KMS-11 (cell line): Measurements from ENCODE around the gene GTF2A1.

Experiments
- H2AFZ ChIP-seq: fragments of 200-600 bp; sonication (generic); 2 replicates; pipeline ENCODE4 v1.6.1; 2016; ENCODE audit warnings: antibody characterized with exemption, mixed run types, low read depth
- H3K27ac ChIP-seq: fragments of 200-600 bp; sonication (generic); 2 replicates; pipeline ENCODE4 v1.6.1; 2016; ENCODE audit warnings: mild to moderate bottlenecking, mixed run types
- H3K27me3 ChIP-seq: fragments of 200-600 bp; sonication (generic); 2 replicates; pipeline ENCODE4 v1.6.1; 2017; ENCODE audit warnings: mild to moderate bottlenecking, low read depth, mixed run types, moderate library complexity; ENCODE audit not compliant: insufficient read depth
- H3K36me3 ChIP-seq: fragments of 200-600 bp; sonication (generic); 2 replicates; pipeline ENCODE4 v1.6.1; 2017; ENCODE audit warnings: mild to moderate bottlenecking, mixed run types; ENCODE audit not compliant: insufficient read depth
- H3K4me1 ChIP-seq: fragments of 200-600 bp; sonication (generic); 2 replicates; pipeline ENCODE4 v1.6.1; 2016; ENCODE audit warnings: mild to moderate bottlenecking, low read depth, mixed run types; ENCODE audit not compliant: poor library complexity, severe bottlenecking
- H3K4me2 ChIP-seq: fragments of 200-600 bp; sonication (generic); 2 replicates; pipeline ENCODE4 v1.7.0; 2016; ENCODE audit warnings: mild to moderate bottlenecking, mixed run types
- H3K4me3 ChIP-seq: fragments of 200-600 bp; sonication (generic); IDR thresholded peaks from 2 replicates; pipeline ENCODE4 v1.6.1; 2017; ENCODE audit warnings: low read depth, low read length, mixed read lengths; ENCODE audit not compliant: insufficient read depth
- H3K79me2 ChIP-seq: fragments of 200-600 bp; sonication (generic); 2 replicates; pipeline ENCODE4 v1.6.1; 2016; ENCODE audit warnings: low read depth, mixed run types; ENCODE audit not compliant: insufficient read depth
- H3K9ac ChIP-seq: fragments of 200-600 bp; sonication (generic); 2 replicates; pipeline ENCODE4 v1.6.1; 2016; ENCODE audit warnings: mild to moderate bottlenecking, mixed run types
- H4K20me1 ChIP-seq: fragments of 200-600 bp; sonication (generic); 2 replicates; pipeline ENCODE4 v1.6.1; 2016; ENCODE audit warnings: mild to moderate bottlenecking, mixed run types; ENCODE audit not compliant: insufficient read depth
- TF ChIP-seq, protein P1 (sequence below): fragments of 200-600 bp; sonication (generic); conservative IDR thresholded peaks from 2 replicates; pipeline ENCODE4 v1.6.1; 2017; ENCODE audit warnings: low read depth, mild to moderate bottlenecking, antibody characterized with exemption, low read length, moderate library complexity, mixed read lengths

Gene GTF2A1

DNA sequence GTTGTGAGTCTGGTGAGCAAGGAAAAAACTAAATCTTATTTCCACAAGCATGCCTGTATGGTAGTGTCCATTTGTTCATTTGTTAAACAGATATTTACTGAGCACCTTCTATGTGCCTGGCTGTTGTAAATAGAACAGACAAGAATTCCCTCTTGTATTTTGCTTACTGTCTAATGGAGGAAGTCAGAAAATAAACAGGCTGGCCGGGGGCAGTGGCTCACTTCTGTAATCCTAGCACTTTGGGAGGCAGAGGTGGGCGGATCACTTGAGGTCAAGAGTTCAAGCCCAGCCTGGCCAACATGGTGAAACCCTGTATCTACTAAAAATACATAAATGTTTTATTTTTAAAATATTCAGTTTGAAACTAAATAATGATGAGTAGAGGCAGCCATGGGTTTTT, 79.3 kb downstream of the GTF2A1 start:
- Histone ChIP-seq H3K79me2 (no peaks in the 10 kb centered on the region), H3K4me1 (no peaks in the 10 kb centered on the region), H3K9ac (no peak overlapping the region), H4K20me1 (no peaks in the 10 kb centered on the region), H3K4me3 (no peak overlapping the region), H3K27ac (no peak overlapping the region), H3K27me3 (no peaks in the 10 kb centered on the region), H3K36me3 (no peaks in the 10 kb centered on the region), H3K4me2 (no peak overlapping the region), H2AFZ (no peak overlapping the region)
- TF ChIP-seq, protein P1, sequence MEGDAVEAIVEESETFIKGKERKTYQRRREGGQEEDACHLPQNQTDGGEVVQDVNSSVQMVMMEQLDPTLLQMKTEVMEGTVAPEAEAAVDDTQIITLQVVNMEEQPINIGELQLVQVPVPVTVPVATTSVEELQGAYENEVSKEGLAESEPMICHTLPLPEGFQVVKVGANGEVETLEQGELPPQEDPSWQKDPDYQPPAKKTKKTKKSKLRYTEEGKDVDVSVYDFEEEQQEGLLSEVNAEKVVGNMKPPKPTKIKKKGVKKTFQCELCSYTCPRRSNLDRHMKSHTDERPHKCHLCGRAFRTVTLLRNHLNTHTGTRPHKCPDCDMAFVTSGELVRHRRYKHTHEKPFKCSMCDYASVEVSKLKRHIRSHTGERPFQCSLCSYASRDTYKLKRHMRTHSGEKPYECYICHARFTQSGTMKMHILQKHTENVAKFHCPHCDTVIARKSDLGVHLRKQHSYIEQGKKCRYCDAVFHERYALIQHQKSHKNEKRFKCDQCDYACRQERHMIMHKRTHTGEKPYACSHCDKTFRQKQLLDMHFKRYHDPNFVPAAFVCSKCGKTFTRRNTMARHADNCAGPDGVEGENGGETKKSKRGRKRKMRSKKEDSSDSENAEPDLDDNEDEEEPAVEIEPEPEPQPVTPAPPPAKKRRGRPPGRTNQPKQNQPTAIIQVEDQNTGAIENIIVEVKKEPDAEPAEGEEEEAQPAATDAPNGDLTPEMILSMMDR = no peak

DNA sequence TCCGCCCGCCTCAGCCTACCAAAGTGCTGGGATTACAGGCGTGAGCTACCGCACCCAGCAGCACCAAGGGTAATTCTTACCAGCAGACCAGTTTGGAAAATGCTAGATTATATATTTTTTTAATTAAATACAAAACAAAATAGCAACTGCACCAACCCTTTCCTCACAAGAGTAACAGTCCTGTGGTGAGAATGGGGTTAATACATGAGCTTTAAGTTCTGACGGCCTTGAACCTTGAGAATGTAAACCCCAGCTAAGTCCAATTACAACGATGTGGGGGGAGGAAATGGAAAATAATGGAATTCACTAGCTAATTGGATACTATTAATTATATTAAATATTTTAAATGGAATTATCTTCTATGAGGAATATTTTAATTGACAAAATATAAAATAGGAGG, 82.3 kb downstream of the GTF2A1 start:
- TF ChIP-seq, protein P1 = no peak
- H3K79me2 ChIP-seq = no peaks in the 10 kb centered on the region

DNA sequence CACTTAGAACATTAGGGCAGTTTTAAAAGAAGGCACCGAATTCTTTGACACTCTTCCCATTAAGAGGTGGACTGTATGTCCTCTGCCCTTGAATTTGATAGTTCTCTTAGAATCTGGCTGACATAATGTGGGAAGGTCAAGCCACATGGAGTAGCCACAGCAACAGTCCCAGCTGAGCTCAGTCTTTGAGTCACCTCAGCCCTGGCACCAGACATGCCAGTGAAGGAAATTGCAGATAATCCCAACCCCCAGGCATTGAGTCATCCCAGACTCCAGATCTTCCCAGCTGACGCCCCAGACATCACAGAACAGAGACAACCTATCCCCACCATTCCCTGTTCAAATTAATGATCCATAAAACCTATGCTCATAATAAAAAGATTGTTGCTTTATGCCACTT, 83.4 kb downstream of the GTF2A1 start:
- Histone ChIP-seq H4K20me1 (no peaks in the 10 kb centered on the region), H3K27me3 (no peaks in the 10 kb centered on the region), H2AFZ (no peak overlapping the region), H3K4me2 (no peak overlapping the region), H3K36me3 (no peaks in the 10 kb centered on the region), H3K27ac (no peak overlapping the region), H3K79me2 (no peaks in the 10 kb centered on the region), H3K4me3 (no peak overlapping the region), H3K4me1 (no peaks in the 10 kb centered on the region), H3K9ac (no peak overlapping the region)
- TF ChIP-seq, protein P1 = no peak

More for the DNA sequence above, 82.3 kb downstream of the GTF2A1 start:
- Histone ChIP-seq H3K36me3 (no peaks in the 10 kb centered on the region), H3K4me3 (no peak overlapping the region), H3K4me2 (no peak overlapping the region), H3K27ac (no peak overlapping the region), H3K27me3 (no peaks in the 10 kb centered on the region), H3K9ac (no peak overlapping the region), H2AFZ (no peak overlapping the region), H4K20me1 (no peaks in the 10 kb centered on the region), H3K4me1 (no peaks in the 10 kb centered on the region)

DNA sequence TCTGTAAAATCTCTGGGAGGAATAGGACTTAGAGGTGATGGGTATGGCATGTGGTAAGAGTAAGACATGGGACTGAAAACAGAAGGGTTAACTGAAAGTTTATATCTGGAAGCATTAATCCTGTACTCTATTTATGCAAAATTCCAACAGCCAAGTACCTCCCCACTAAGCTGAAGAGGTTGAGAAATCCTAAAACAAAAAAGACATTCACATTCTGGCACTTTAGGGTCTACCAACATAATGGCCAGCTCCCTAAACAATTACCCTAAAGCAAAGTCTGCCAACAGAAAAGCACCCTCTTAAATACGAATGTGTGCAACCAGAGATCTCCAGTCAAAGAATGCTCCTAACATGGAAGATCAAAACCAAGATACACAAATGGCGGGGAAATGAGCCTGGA, 87.4 kb downstream of the GTF2A1 start:
- Histone ChIP-seq H3K79me2 (no peaks in the 10 kb centered on the region), H3K27ac (no peak overlapping the region)

More for the DNA sequence above, 87.4 kb downstream of the GTF2A1 start:
- Histone ChIP-seq H2AFZ (no peak overlapping the region), H3K4me3 (no peak overlapping the region), H4K20me1 (no peaks in the 10 kb centered on the region), H3K4me1 (no peaks in the 10 kb centered on the region), H3K9ac (no peak overlapping the region), H3K36me3 (no peaks in the 10 kb centered on the region), H3K4me2 (no peak overlapping the region), H3K27me3 (no peaks in the 10 kb centered on the region)
- TF ChIP-seq, protein P1 = no peak
